ENCODE results near the gene RERE. TPM values are rescaled to one million over a fixed set of nuclear protein-coding genes. Genes with fewer than 3 reads are reported as not detected.

The RERE gene
- total RNA-seq, 1 donor from 2014 or later = 134 TPM

GRCh38 chr1:8767006-8767405 lies 50.4 kb downstream of the RERE start:
- no peak for DNase-seq (ENCODE audit: low spot score)
- intact Hi-C loops (cut with DNase I) = no loop called here
- ATAC-seq = no peak

GRCh38 chr1:8765198-8765597 lies 52.2 kb downstream of the RERE start:
- ATAC-seq = no peak
- intact Hi-C loops (cut with DNase I) = no loop called here
- DNase-seq (ENCODE audit: low spot score) = no peak

- no peak for DNase-seq (ENCODE audit: low spot score)
- no peak for ATAC-seq
- intact Hi-C loops (cut with DNase I) = no loop called here
Measured at GRCh38 chr1:8764293-8764937, 53.0 kb downstream of the RERE start.

- DNase-seq (ENCODE audit: low spot score) = no peak
- no peak for ATAC-seq
- intact Hi-C loops (cut with DNase I) = no loop called here
Measured at GRCh38 chr1:8763888-8764287, 53.6 kb downstream of the RERE start.

GRCh38 chr1:8754993-8755392 lies 62.4 kb downstream of the RERE start:
- no peak for DNase-seq (ENCODE audit: low spot score)
- intact Hi-C loops (cut with DNase I) = no loop called here
- ATAC-seq = no peak

- DNase-seq (ENCODE audit: low spot score) (no peak), ATAC-seq (no peak)
- intact Hi-C loops (cut with DNase I) = no loop called here
Measured at GRCh38 chr1:8754247-8754650, 63.2 kb downstream of the RERE start.

- intact Hi-C loops (cut with DNase I) = no loop called here
- ATAC-seq = no peak
Measured at GRCh38 chr1:8753736-8754135, 63.7 kb downstream of the RERE start.

GRCh38 chr1:8752921-8753713 lies 64.3 kb downstream of the RERE start:
- ATAC-seq = no peak
- no peak for DNase-seq (ENCODE audit: low spot score)
- intact Hi-C loops (cut with DNase I) = no loop called here

More at GRCh38 chr1:8753736-8754135, 63.7 kb downstream of the RERE start:
- no peak for DNase-seq (ENCODE audit: low spot score)

GRCh38 chr1:8752411-8752810 lies 65.0 kb downstream of the RERE start:
- no peak for DNase-seq (ENCODE audit: low spot score)
- intact Hi-C loops (cut with DNase I) = no loop called here
- no peak for ATAC-seq

GRCh38 chr1:8751984-8752383 lies 65.5 kb downstream of the RERE start:
- DNase-seq (ENCODE audit: low spot score) = no peak
- no peak for ATAC-seq
- intact Hi-C loops (cut with DNase I) = no loop called here

GRCh38 chr1:8747879-8748825 lies 69.3 kb downstream of the RERE start:
- ATAC-seq (no peak), DNase-seq (ENCODE audit: low spot score) (no peak)
- intact Hi-C loops (cut with DNase I) = no loop called here

- DNase-seq (ENCODE audit: low spot score) (no peak), ATAC-seq (no peak)
- intact Hi-C loops (cut with DNase I) = no loop called here
Measured at GRCh38 chr1:8746554-8746953, 70.9 kb downstream of the RERE start.

GRCh38 chr1:8745749-8746390 lies 71.6 kb downstream of the RERE start:
- intact Hi-C loops (cut with DNase I) = no loop called here
- no peak for ATAC-seq
- DNase-seq (ENCODE audit: low spot score) = no peak

- ATAC-seq (no peak), DNase-seq (ENCODE audit: low spot score) (no peak)
- intact Hi-C loops (cut with DNase I) = no loop called here
Measured at GRCh38 chr1:8745346-8745745, 72.1 kb downstream of the RERE start.

GRCh38 chr1:8742022-8742924 lies 75.2 kb downstream of the RERE start:
- DNase-seq (ENCODE audit: low spot score) = no peak
- intact Hi-C loops (cut with DNase I) = no loop called here
- peak; percentile 24 for ATAC-seq

GRCh38 chr1:8740034-8740449 lies 77.4 kb downstream of the RERE start:
- DNase-seq (ENCODE audit: low spot score) (no peak), ATAC-seq (peak; percentile 26)
- intact Hi-C loops (cut with DNase I) = no loop called here

GRCh38 chr1:8739377-8739776 lies 78.1 kb downstream of the RERE start:
- ATAC-seq (no peak), DNase-seq (ENCODE audit: low spot score) (no peak)
- intact Hi-C loops (cut with DNase I) = no loop called here

GRCh38 chr1:8736927-8737326 lies 80.5 kb downstream of the RERE start:
- DNase-seq (ENCODE audit: low spot score) = no peak
- ATAC-seq = no peak
- intact Hi-C loops (cut with DNase I) = no loop called here
